Parietal lobe (tissue), 2 donors: ENCODE results near the gene CHD8. TPM values are rescaled to one million over a fixed set of nuclear protein-coding genes. Genes with fewer than 3 reads are reported as not detected.

Experiments
- small RNA-seq: library from RNA; depleted of rRNA; stranded (forward); fragments of <200 nt; gene quantifications from one replicate; pipeline ENCODE3, GENCODE V24; 2014; ENCODE audit warnings: low replicate concordance
- total RNA-seq: library from RNA; depleted of rRNA; stranded (reverse); fragments of >200 nt; gene quantifications from one replicate; pipeline ENCODE4 v1.2.3, GENCODE V29; 2014

CHD8 gene, protein sequence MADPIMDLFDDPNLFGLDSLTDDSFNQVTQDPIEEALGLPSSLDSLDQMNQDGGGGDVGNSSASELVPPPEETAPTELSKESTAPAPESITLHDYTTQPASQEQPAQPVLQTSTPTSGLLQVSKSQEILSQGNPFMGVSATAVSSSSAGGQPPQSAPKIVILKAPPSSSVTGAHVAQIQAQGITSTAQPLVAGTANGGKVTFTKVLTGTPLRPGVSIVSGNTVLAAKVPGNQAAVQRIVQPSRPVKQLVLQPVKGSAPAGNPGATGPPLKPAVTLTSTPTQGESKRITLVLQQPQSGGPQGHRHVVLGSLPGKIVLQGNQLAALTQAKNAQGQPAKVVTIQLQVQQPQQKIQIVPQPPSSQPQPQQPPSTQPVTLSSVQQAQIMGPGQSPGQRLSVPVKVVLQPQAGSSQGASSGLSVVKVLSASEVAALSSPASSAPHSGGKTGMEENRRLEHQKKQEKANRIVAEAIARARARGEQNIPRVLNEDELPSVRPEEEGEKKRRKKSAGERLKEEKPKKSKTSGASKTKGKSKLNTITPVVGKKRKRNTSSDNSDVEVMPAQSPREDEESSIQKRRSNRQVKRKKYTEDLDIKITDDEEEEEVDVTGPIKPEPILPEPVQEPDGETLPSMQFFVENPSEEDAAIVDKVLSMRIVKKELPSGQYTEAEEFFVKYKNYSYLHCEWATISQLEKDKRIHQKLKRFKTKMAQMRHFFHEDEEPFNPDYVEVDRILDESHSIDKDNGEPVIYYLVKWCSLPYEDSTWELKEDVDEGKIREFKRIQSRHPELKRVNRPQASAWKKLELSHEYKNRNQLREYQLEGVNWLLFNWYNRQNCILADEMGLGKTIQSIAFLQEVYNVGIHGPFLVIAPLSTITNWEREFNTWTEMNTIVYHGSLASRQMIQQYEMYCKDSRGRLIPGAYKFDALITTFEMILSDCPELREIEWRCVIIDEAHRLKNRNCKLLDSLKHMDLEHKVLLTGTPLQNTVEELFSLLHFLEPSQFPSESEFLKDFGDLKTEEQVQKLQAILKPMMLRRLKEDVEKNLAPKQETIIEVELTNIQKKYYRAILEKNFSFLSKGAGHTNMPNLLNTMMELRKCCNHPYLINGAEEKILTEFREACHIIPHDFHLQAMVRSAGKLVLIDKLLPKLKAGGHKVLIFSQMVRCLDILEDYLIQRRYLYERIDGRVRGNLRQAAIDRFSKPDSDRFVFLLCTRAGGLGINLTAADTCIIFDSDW (N-terminal part only)
- 125 TPM for total RNA-seq

DNA sequence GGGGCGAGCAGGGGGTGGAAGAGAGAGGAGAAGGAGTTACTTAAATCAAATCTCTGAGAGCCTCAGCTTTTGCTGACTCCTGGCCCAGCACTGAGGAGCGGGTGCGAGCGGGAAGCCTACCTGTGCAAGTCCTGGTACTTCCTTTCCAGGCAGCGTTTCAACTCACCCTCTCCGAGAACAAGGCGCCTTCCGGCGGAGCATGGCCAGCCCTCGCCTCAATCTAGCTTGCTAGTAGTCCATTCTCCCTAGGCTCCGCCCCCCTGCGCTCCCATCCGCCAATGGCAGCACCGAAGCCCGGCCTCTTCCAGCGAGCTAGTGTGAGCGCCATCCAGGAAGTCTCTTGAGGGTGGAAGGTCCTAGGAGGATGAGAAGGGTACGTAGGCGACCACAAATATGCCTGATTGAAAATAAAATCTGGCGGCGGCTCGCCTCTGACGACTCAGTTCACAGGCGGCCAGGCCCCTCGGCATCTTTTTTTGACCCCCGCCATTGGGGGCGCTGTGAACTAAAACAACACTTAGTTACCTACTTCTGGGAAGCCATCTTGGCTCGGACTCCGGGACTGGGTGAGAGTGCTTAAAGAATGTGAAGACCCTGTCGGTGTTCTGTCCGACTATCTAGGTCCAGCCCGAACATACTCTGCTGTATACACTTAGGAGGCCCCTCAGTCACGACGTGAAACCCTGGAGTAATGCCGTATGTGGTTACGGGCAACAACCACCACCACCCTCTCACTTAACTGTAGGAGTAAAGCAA, at the start of gene CHD8:
TSS of gene CHD8 (minus strand) at position 212 of the 756 bp plus-strand sequence. CDS start 24,480 bp downstream, outside the sequence.

GRCh38 chr14:21476925-21477681, 21.2 kb upstream of the CHD8 start, which contains the start of the genes RAB2B and TOX4:
RAB2B (minus strand) TSS chr14:21476959; CDS start chr14:21476872, 87 bp downstream.
TOX4 (plus strand) TSS chr14:21477195; CDS start chr14:21477279, 84 bp downstream.

GRCh38 chr14:21383848-21384493, 72.0 kb downstream of the CHD8 start, which contains the start of gene SUPT16H:
SUPT16H (minus strand) TSS chr14:21384019; CDS start chr14:21383927, 92 bp downstream.

Small RNAs within 50 kb of the gene (small RNA-seq; reads per million reads assigned to genes)
- gene RN7SL650P (not detected), gene SNORD8 (5,560 reads per million, percentile 100 among the genes with 10 or more reads in this experiment), gene SNORD9 (51.4 reads per million, percentile 94 among the genes with 10 or more reads in this experiment)

Other genes starting within 250 kb of the CHD8 start
- 531 TPM for gene HNRNPC, start 186.7 kb downstream of the CHD8 start, total RNA-seq
- gene RPGRIP1, start 176.0 kb downstream of the CHD8 start, total RNA-seq = 0.94 TPM
- gene SUPT16H, start 72.1 kb downstream of the CHD8 start, total RNA-seq = 102 TPM
- 47.6 TPM for gene RAB2B, start 20.8 kb upstream of the CHD8 start, total RNA-seq
- gene TOX4, start 21.1 kb upstream of the CHD8 start, total RNA-seq = 38.2 TPM
- gene METTL3, start 55.2 kb upstream of the CHD8 start, total RNA-seq = 110 TPM
- 14.4 TPM for gene SALL2, start 70.2 kb upstream of the CHD8 start, total RNA-seq
- not detected for gene OR10G3, start 124.0 kb upstream of the CHD8 start, total RNA-seq
- gene OR10G2, start 178.8 kb upstream of the CHD8 start, total RNA-seq = not detected
- not detected for gene OR4E2, start 197.7 kb upstream of the CHD8 start, total RNA-seq
- gene OR4E1, start 217.7 kb upstream of the CHD8 start, total RNA-seq = not detected